Hepatocyte (in vitro differentiated cells): ENCODE results near the gene PHACTR2. TPM values are rescaled to one million over a fixed set of nuclear protein-coding genes. Genes with fewer than 3 reads are reported as not detected.

ENCODE experiments used
- DNase-seq: peaks from one replicate; pipeline ENCODE4 v3.0.0-alpha.2; 2016; ENCODE audit warnings: low spot score
- H2AFZ ChIP-seq: fragments of 200-600 bp; sonication (generic); 2 replicates; pipeline ENCODE4 v1.6.0; 2016; ENCODE audit warnings: antibody characterized with exemption, mild to moderate bottlenecking
- H3K27ac ChIP-seq: fragments of 200-600 bp; sonication (generic); 2 replicates; pipeline ENCODE4 v1.5.1; 2016; ENCODE audit warnings: mild to moderate bottlenecking
- H3K27me3 ChIP-seq: fragments of 200-600 bp; sonication (generic); 2 replicates; pipeline ENCODE4 v1.6.1; 2016
- H3K36me3 ChIP-seq: fragments of 200-600 bp; sonication (generic); replicated peaks from 2 replicates; pipeline ENCODE4 v1.5.1; 2016; ENCODE audit warnings: low read depth; ENCODE audit not compliant: insufficient read depth
- H3K4me1 ChIP-seq: fragments of 200-600 bp; sonication (generic); 2 replicates; pipeline ENCODE4 v1.5.1; 2016; ENCODE audit warnings: mild to moderate bottlenecking, moderate library complexity; ENCODE audit not compliant: insufficient read depth
- H3K4me2 ChIP-seq: fragments of 200-600 bp; sonication (generic); 2 replicates; pipeline ENCODE4 v1.6.0; 2016
- H3K4me3 ChIP-seq: fragments of 200-600 bp; sonication (generic); 2 replicates; pipeline ENCODE4 v1.5.1; 2016; ENCODE audit warnings: mild to moderate bottlenecking
- H3K79me2 ChIP-seq: fragments of 200-600 bp; sonication (generic); 2 replicates; pipeline ENCODE4 v1.6.0; 2017; ENCODE audit warnings: mild to moderate bottlenecking
- H3K9me2 ChIP-seq: fragments of 200-600 bp; sonication (generic); replicated peaks from 2 replicates; pipeline ENCODE4 v1.6.0; 2017; ENCODE audit warnings: mild to moderate bottlenecking; ENCODE audit not compliant: insufficient read depth
- H3K9me3 ChIP-seq: fragments of 200-600 bp; sonication (generic); 2 replicates; pipeline ENCODE4 v1.5.1; 2016; ENCODE audit warnings: low read depth, mild to moderate bottlenecking
- H4K20me1 ChIP-seq: fragments of 200-600 bp; sonication (generic); 2 replicates; pipeline ENCODE4 v1.6.0; 2016; ENCODE audit warnings: mild to moderate bottlenecking; ENCODE audit not compliant: insufficient read depth, poor library complexity, severe bottlenecking
- EZH2 ChIP-seq: fragments of 200-600 bp; sonication (generic); IDR thresholded peaks from 2 replicates; pipeline ENCODE4 v1.6.1; 2016; ENCODE audit warnings: antibody characterized with exemption, mild to moderate bottlenecking, borderline replicate concordance
- EZH2phosphoT487 ChIP-seq: fragments of 200-600 bp; sonication (generic); IDR thresholded peaks from one replicate; pipeline ENCODE4 v1.6.1; 2018; ENCODE audit warnings: antibody characterized with exemption, mild to moderate bottlenecking, low read depth, moderate library complexity; ENCODE audit not compliant: unreplicated experiment, severe bottlenecking
- WGBS: methylation state at CpG from one replicate; pipeline ENCODE4 v1.1.6; 2016; ENCODE audit warnings: low lambda C conversion rate; ENCODE audit errors: missing lambda C conversion rate; 5-methylcytosine and 5-hydroxymethylcytosine counted together
- polyA plus RNA-seq: library from polyadenylated mRNA; unstranded; fragments of >200 nt; fragmentation: Nextera tagmentation; extraction: Ambion mirVana; gene quantifications from 2 replicates; pipeline ENCODE4 v1.2.1, GENCODE V29; 2016
- total RNA-seq: library from RNA; depleted of rRNA; stranded (reverse); fragments of >200 nt; gene quantifications from 2 replicates; pipeline ENCODE4 v1.2.3, GENCODE V29; 2014
- TF ChIP-seq, protein P1 (sequence below): fragments of 200-600 bp; sonication (generic); IDR thresholded peaks from 2 replicates; pipeline ENCODE4 v1.5.1; 2016; ENCODE audit warnings: antibody characterized with exemption, mild to moderate bottlenecking; ENCODE audit not compliant: poor library complexity

PHACTR2 gene
- total and polyA plus RNA-seq, 2 experiments from 2014 or later = 86.6 to 111 TPM

DNA sequence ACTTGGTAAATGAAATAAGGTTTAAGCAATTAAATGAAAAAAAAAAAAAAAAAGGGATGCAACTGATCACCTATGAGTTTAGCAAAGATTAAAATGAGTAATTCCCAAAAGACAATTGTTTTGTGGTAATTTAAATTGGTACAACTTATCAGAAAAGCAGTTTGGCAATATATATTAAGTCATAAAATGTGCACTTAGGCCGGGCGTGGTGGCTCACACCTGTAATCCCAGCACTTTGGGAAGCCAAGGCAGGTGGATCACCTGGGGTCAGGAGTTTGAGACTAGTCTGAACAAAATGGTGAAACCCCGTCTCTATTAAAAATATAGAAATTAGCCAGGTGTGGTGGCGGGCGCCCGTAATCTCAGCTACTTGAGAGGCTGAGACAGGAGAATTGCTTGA lies 7.9 kb downstream of the PHACTR2 start:
- Histone ChIP-seq H3K9me3 (peaks cover 7% of the 10 kb centered on the region), H3K4me1 (peaks cover 5% of the 10 kb centered on the region), H3K4me2 (no peak overlapping the region), H3K9me2 (no peaks in the 10 kb centered on the region), H3K79me2 (peaks cover 99% of the 10 kb centered on the region), H3K4me3 (no peak overlapping the region), H3K27me3 (no peaks in the 10 kb centered on the region), H3K36me3 (no peaks in the 10 kb centered on the region), H3K27ac (no peak overlapping the region), H2AFZ (no peak overlapping the region), H4K20me1 (no peaks in the 10 kb centered on the region)
- no peak for DNase-seq
- WGBS = over 99% methylated on average over 6 of the region's 6 CpGs
- TF ChIP-seq EZH2phosphoT487 = no peak
- TF ChIP-seq EZH2 = no peak
- TF ChIP-seq, protein P1, sequence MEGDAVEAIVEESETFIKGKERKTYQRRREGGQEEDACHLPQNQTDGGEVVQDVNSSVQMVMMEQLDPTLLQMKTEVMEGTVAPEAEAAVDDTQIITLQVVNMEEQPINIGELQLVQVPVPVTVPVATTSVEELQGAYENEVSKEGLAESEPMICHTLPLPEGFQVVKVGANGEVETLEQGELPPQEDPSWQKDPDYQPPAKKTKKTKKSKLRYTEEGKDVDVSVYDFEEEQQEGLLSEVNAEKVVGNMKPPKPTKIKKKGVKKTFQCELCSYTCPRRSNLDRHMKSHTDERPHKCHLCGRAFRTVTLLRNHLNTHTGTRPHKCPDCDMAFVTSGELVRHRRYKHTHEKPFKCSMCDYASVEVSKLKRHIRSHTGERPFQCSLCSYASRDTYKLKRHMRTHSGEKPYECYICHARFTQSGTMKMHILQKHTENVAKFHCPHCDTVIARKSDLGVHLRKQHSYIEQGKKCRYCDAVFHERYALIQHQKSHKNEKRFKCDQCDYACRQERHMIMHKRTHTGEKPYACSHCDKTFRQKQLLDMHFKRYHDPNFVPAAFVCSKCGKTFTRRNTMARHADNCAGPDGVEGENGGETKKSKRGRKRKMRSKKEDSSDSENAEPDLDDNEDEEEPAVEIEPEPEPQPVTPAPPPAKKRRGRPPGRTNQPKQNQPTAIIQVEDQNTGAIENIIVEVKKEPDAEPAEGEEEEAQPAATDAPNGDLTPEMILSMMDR = no peak

DNA sequence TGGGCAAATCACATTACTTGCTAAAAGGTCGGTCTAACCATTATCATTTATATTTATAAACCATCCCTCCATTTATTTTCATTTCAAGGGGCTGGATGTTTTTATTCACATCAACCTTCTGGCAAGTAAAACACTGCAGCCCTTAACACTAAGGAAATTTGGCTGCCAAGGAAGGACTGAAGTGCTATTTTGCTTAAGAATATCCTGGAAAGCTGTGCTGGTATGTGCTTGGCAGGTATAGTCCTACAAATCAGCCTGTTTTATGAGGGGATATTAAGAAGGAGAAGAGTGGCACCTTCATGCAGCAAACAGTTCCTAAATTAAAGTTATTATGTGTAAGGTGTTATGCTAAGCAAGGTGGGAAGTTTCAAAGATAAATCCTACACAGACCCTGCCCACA lies 9.8 kb downstream of the PHACTR2 start:
- TF ChIP-seq, protein P1 = no peak
- TF ChIP-seq EZH2 (no peak), EZH2phosphoT487 (no peak)
- H3K4me1 ChIP-seq = peaks cover 24% of the 10 kb centered on the region

DNA sequence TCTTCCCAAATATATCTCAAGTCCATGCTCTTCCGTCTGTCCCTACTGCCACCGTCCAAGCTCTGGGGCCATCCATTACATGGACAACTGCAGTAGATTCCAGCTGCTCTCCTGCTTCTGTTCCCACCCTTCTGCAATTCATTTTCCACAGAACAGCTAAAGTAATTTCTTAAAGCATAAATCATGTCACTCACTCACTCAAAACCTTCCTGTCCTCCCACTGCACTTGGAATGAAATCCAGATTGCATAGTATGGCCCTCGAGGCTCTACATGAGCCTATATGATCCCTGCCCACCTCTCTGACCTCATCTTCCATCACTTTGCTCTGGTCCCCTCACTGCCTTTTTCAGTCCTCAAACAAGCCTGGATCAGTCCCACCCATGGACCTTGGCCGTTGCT lies 10.9 kb downstream of the PHACTR2 start:
- H3K27me3 ChIP-seq = no peaks in the 10 kb centered on the region
- H3K79me2 ChIP-seq = peaks cover 97% of the 10 kb centered on the region
- no peak overlapping the region for H3K27ac ChIP-seq
- no peak overlapping the region for H3K4me2 ChIP-seq
- no peaks in the 10 kb centered on the region for H3K36me3 ChIP-seq
- H3K4me1 ChIP-seq = peaks cover 30% of the 10 kb centered on the region
- no peaks in the 10 kb centered on the region for H3K9me2 ChIP-seq
- WGBS = 75% methylated on average over 4 of the region's 4 CpGs
- TF ChIP-seq EZH2 = no peak
- TF ChIP-seq, protein P1 = no peak
- TF ChIP-seq EZH2phosphoT487 = no peak
- no peak overlapping the region for H2AFZ ChIP-seq
- H3K9me3 ChIP-seq = no peaks in the 10 kb centered on the region
- no peak for DNase-seq
- H4K20me1 ChIP-seq = no peaks in the 10 kb centered on the region
- H3K4me3 ChIP-seq = no peak overlapping the region

More for the DNA sequence above, 9.8 kb downstream of the PHACTR2 start:
- Histone ChIP-seq H3K36me3 (no peaks in the 10 kb centered on the region), H3K79me2 (peaks cover 98% of the 10 kb centered on the region), H3K9me2 (no peaks in the 10 kb centered on the region), H3K4me3 (no peak overlapping the region), H3K27ac (no peak overlapping the region), H3K27me3 (no peaks in the 10 kb centered on the region), H2AFZ (no peak overlapping the region), H3K9me3 (peaks cover 5% of the 10 kb centered on the region), H3K4me2 (no peak overlapping the region), H4K20me1 (no peaks in the 10 kb centered on the region)
- DNase-seq = no peak
- whole genome bisulfite sequencing = 90% methylated on average over 1 of the region's 1 CpG

DNA sequence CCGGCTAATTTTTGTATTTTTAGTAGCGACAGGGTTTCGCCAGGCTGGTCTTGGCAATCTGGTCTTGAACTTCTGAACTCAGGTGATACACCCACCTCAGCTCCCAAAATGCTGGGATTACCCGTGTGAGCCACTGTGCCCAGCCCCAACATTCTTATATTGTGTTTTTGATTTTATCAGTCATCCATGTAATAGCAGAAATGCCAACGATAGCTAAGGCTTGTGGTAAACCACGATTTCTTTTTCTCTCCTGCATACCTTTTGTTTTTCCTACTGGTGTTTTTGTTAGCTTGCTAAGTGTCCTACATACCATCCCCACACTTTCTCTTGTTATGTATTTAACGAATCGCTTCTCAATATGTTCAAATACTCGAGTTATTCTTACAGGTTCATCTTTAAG lies 12.1 kb downstream of the PHACTR2 start:
- DNase-seq = no peak
- Histone ChIP-seq H3K9me2 (no peaks in the 10 kb centered on the region), H3K4me2 (no peak overlapping the region), H3K4me1 (peaks cover 34% of the 10 kb centered on the region), H3K4me3 (no peak overlapping the region), H4K20me1 (no peaks in the 10 kb centered on the region), H2AFZ (no peak overlapping the region), H3K27ac (no peak overlapping the region), H3K27me3 (no peaks in the 10 kb centered on the region), H3K79me2 (peaks cover 97% of the 10 kb centered on the region), H3K9me3 (no peaks in the 10 kb centered on the region), H3K36me3 (no peaks in the 10 kb centered on the region)
- WGBS = 83% methylated on average over 9 of the region's 9 CpGs
- TF ChIP-seq, protein P1 = no peak
- TF ChIP-seq EZH2phosphoT487 (no peak), EZH2 (no peak)
